Esophagus squamous epithelium (tissue), 5 donors: ENCODE measurements around the gene OR1D5. TPM values are rescaled to one million over a fixed set of nuclear protein-coding genes. Genes with fewer than 3 reads are reported as not detected.

Experiments used
- DNase-seq: peaks from one replicate; lab custom pipeline; 2025; lab: John Stamatoyannopoulos, UW
- H3K27ac ChIP-seq, 4 donors: fragments of 200-600 bp; sonication (generic); one replicate each; pipeline ENCODE4 v1.5.1; 2016 to 2019; ENCODE audit warnings: mild to moderate bottlenecking in 1 of 4
- H3K27me3 ChIP-seq, 4 donors: fragments of 200-600 bp; sonication (generic); 1 replicate in 3 of 4; 2 replicates in 1 of 4; pipeline versions ENCODE4 v1.5.1 to v1.6.0; 2017 to 2021; ENCODE audit warnings: antibody characterized with exemption in 1 of 4
- H3K36me3 ChIP-seq, 3 donors: fragments of 200-600 bp; sonication (generic); one replicate each; pipeline ENCODE4 v1.5.1; 2016 to 2019
- H3K4me1 ChIP-seq, 3 donors: fragments of 200-600 bp; sonication (generic); one replicate each; pipeline ENCODE4 v1.5.1; 2017 to 2019
- H3K4me3 ChIP-seq, 4 donors: fragments of 200-600 bp; sonication (generic); 1 replicate in 3 of 4; 2 replicates in 1 of 4; pipeline ENCODE4 v1.5.1; 2016 to 2019; ENCODE audit warnings: mild to moderate bottlenecking in 2 of 4, moderate library complexity in 1 of 4
- H3K9me3 ChIP-seq, 3 donors: fragments of 200-600 bp; sonication (generic); one replicate each; pipeline ENCODE4 v1.5.1; 2016 to 2019
- CTCF ChIP-seq, 6 experiments: fragments of 450-650 bp in 4 of 6; fragments of 200-600 bp in 2 of 6; sonication (generic) in 2 of 6; IDR thresholded peaks; one replicate each; pipeline ENCODE4 v1.5.1; 2016 to 2019; ENCODE audit warnings: antibody characterized with exemption in 6 of 6, mild to moderate bottlenecking in 4 of 6, moderate library complexity in 4 of 6
- POLR2A ChIP-seq, 4 donors: fragments of 450-650 bp; IDR thresholded peaks; one replicate each; pipeline ENCODE4 v1.6.1; 2017; ENCODE audit warnings: antibody characterized with exemption in 4 of 4, mild to moderate bottlenecking in 4 of 4, moderate library complexity in 3 of 4
- WGBS, 2 donors: methylation state at CpG; one replicate each; pipeline ENCODE4 v1.1.5; 2018; 5-methylcytosine and 5-hydroxymethylcytosine counted together
- intact Hi-C: fragments of 100-400 bp; cut with DNase I; formaldehyde crosslinking; loops from one replicate; pipeline ENCODE4 v1.15.0; 2022
- total RNA-seq, 4 donors: library from RNA; depleted of rRNA; stranded (reverse); fragments of >200 nt; gene quantifications; one replicate each; pipeline ENCODE4 v1.1.0, GENCODE V29; 2016
- donor health status: DM: yes; HTN: yes; CAD: no.

Gene OR1D5
- total RNA-seq, 4 donors from 2014 or later, result not detected

- no peak for DNase-seq
- intact Hi-C loops, result no loop called here
- H3K27ac ChIP-seq, result no peak overlapping the region
- H3K36me3 ChIP-seq, result peaks cover 0 to 52% (median 0%) of the 10 kb centered on the region in 3 donors
- 100% methylated on average over 8 of the region's 15 CpGs; no CpG with 5 or more reads in 1 of the 2 donors for WGBS, 2 donors
- TF ChIP-seq CTCF (IDR thresholded peaks at IDR 0.05) (no peak), POLR2A (IDR thresholded peaks at IDR 0.05) (no peak)
- H3K27me3 ChIP-seq, result no peaks in the 10 kb centered on the region
- no peak overlapping the region for H3K4me3 ChIP-seq
- H3K4me1 ChIP-seq, result no peaks in the 10 kb centered on the region
- peaks cover 0 to 13% (median 0%) of the 10 kb centered on the region in 3 donors for H3K9me3 ChIP-seq
These were observed 45.5 kb downstream of the OR1D5 start for GRCh38 chr17:3017936-3018335.

GRCh38 chr17:3015890-3016289 is 47.5 kb downstream of the OR1D5 start:
- no peak overlapping the region for H3K4me3 ChIP-seq
- no peak for DNase-seq

GRCh38 chr17:3012926-3013581 is 50.4 kb downstream of the OR1D5 start:
- 64 to 67% methylated on average over 14 to 19 of the region's 21 CpGs for WGBS, 2 donors
- Histone ChIP-seq H3K9me3 (no peaks in the 10 kb centered on the region), H3K4me3 (no peak overlapping the region), H3K36me3 (peaks cover 0 to 31% (median 7%) of the 10 kb centered on the region in 3 donors), H3K27me3 (no peaks in the 10 kb centered on the region), H3K27ac (no peak overlapping the region), H3K4me1 (no peaks in the 10 kb centered on the region)
- intact Hi-C loops, result loop anchor here (5.0 kb wide), 2 partner anchors 166 to 186 kb away; no protein-coding TSS in a partner anchor
- no peak for DNase-seq
- TF ChIP-seq POLR2A (IDR thresholded peaks at IDR 0.05) (no peak), CTCF (IDR thresholded peaks at IDR 0.05) (peak; percentile 66 to 85 (median 78))

More at GRCh38 chr17:3015890-3016289, 47.5 kb downstream of the OR1D5 start:
- 73 to 74% methylated on average over 6 to 7 of the region's 7 CpGs for WGBS, 2 donors
- Histone ChIP-seq H3K4me1 (no peaks in the 10 kb centered on the region), H3K9me3 (no peaks in the 10 kb centered on the region), H3K27me3 (no peaks in the 10 kb centered on the region), H3K36me3 (peaks cover 0 to 33% (median 0%) of the 10 kb centered on the region in 3 donors), H3K27ac (no peak overlapping the region)
- intact Hi-C loops, result no loop called here
- TF ChIP-seq CTCF (IDR thresholded peaks at IDR 0.05) (no peak), POLR2A (IDR thresholded peaks at IDR 0.05) (no peak)

Other genes starting within 250 kb of the OR1D5 start
- gene OR1D2, start 40.8 kb upstream of the OR1D5 start, total RNA-seq, result not detected
- gene OR1G1, start 63.9 kb upstream of the OR1D5 start, total RNA-seq, result not detected
- not detected for gene OR1A2, start 133.9 kb upstream of the OR1D5 start, total RNA-seq
- not detected for gene OR1A1, start 144.1 kb upstream of the OR1D5 start, total RNA-seq
- not detected for gene OR3A1, start 234.8 kb upstream of the OR1D5 start, total RNA-seq